ENCODE measurements around the gene NUSAP1.

DNA sequence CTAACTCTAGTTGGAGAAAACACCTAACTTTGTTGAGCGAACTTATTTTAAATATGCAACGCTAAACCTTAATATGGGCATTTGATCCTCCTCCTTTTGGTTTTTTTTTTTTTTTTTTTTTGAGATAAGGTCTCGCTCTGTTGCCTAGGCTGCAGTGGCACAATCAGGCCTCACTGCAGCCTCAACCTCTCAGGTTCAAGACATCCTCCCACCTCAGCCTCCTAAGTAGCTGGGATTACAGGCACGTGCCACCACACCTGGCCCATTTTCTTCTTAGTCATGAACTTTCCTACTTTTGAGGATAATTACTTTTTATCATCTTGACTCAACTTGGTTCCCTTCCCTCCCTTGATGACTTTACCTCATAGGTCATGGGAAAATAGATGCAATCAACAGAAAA lies 3.9 kb downstream of the NUSAP1 start:
- TF ChIP-seq, protein P1, sequence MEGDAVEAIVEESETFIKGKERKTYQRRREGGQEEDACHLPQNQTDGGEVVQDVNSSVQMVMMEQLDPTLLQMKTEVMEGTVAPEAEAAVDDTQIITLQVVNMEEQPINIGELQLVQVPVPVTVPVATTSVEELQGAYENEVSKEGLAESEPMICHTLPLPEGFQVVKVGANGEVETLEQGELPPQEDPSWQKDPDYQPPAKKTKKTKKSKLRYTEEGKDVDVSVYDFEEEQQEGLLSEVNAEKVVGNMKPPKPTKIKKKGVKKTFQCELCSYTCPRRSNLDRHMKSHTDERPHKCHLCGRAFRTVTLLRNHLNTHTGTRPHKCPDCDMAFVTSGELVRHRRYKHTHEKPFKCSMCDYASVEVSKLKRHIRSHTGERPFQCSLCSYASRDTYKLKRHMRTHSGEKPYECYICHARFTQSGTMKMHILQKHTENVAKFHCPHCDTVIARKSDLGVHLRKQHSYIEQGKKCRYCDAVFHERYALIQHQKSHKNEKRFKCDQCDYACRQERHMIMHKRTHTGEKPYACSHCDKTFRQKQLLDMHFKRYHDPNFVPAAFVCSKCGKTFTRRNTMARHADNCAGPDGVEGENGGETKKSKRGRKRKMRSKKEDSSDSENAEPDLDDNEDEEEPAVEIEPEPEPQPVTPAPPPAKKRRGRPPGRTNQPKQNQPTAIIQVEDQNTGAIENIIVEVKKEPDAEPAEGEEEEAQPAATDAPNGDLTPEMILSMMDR (conservative IDR thresholded peaks at IDR 0.05; ENCODE audit: low read depth, low read length): no peak
- TF ChIP-seq EZH2 (IDR thresholded peaks at IDR 0.05; ENCODE audit: low read length, unreplicated experiment): no peak

Measured in PC-3 (cell line).